NCI-H1092 (cell line): ENCODE measurements around the gene LMNTD1.
"Not testable (repeated sequence)": the region's sequence is repeated elsewhere in the genome, so short reads cannot be mapped to it uniquely, and the experiment has no call there.

Source experiments
- DNase-seq: peaks from one replicate; lab custom pipeline; 2025; lab: John Stamatoyannopoulos, UW

The LMNTD1 gene

DNA sequence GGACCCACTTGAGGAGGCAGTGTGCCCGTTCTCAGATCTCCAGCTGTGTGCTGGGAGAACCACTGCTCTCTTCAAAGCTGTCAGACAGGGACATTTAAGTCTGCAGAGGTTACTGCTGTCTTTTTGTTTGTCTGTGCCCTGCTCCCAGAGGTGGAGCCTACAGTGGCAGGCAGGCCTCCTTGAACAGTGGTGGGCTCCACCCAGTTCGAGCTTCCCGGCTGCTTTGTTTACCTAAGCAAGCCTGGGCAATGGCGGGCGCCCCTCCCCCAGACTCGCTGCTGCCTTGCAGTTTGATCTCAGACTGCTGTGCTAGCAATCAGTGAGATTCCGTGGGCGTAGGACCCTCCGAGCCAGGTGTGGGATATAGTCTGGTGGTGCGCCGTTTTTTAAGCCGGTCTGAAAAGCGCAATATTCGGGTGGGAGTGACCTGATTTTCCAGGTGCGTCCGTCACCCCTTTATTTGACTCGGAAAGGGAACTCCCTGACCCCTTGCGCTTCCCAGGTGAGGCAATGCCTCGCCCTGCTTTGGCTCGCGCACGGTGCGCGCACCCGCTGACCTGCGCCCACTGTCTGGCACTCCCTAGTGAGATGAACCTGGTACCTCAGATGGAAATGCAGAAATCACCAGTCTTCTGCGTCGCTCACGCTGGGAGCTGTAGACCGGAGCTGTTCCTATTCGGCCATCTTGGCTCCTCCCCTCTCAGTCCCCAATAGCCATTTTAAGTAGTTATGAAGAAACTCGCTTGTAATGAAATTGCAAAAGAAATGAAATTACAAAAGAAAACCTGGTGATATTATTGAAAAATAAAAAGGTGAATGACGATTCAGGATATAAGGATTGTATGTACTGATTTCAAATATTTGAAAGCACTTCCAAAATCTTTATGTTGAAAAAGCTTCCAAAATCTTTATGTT, 63.9 kb downstream of the LMNTD1 start:
- DNase-seq: not testable (repeated sequence)

GRCh38 chr12:25482625-25483024, 70.5 kb downstream of the LMNTD1 start:
- DNase-seq: no peak

DNA sequence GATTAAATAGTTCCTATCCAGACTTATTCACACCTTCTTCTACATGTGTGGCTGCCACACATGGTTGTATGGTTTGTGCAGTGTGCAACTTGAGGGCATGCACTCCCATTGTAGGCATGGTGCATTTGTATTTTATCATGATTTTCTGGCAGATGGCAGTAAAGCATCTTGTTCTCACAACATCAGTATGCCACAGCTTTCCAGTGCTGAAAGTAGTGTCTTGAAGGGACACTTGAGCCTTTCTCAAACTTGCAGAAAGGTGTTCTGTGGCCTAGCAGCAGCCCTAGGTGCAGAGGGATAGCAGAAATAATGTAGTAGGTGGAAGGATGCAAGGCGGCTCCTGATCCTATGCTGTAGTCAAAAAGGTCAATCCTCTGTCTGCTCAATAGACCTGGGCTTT, 72.9 kb downstream of the LMNTD1 start:
- no peak for DNase-seq

- no peak for DNase-seq
Observed at GRCh38 chr12:25477217-25477616, 75.9 kb downstream of the LMNTD1 start.

GRCh38 chr12:25472453-25472852, 80.6 kb downstream of the LMNTD1 start:
- DNase-seq: no peak

GRCh38 chr12:25469861-25470260, 83.2 kb downstream of the LMNTD1 start:
- DNase-seq: no peak

DNA sequence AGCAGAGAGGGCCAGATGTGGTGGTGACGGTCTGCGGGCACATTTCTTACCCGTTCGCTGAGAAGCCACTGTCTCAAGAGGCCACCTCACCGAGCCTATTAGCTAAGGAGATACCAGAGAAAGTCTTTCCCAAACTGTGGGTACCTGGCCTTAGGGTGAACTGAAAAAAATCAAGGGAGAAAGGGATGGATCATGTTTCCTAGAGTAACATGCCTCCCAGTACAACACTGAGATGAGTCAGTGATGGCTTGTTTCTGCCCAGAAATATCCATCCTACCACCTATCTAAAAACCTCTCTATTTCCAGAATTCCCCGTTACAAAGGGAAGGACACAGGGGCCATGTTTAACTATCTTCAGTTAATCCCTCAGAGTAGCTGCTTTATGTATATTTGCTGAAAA, 83.7 kb downstream of the LMNTD1 start:
- DNase-seq: no peak

DNA sequence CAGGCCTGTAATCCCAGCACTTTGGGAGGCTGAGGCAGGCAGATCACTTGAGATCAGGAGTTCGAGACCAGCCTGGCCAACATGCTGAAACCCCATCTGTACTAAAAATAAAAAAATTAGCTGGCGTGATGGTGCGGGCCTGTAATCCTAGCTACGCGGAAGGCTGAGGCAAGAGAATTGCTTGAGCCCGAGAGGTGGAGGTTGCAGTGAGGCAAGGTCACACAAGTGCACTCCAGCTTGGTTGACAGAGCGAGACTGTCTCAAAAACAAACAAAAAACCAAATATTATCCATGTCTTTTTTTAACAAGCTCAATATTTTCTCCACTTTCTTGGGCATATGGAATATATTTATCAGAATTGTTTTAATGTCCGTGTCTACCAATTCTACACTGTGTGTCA, 89.6 kb downstream of the LMNTD1 start:
- DNase-seq: no peak

DNA sequence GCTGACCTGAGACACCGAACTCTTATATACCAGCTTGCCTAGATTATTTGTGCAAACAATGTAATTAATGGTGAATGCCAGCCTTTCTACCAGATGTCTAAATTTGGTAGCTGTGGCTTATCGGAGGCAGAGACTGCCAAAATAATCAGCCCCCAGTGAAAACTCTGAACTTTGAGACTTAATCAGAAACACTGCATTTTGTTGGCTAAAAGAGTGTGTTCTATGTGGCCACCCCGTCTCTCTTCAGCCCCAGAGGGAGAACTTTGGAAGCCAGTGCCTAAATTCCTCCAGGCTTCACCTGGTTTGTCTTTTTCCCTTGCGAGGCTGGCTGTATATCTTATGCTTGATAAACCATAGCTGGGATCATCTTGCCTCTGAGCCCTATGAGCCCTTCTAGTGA, 90.1 kb downstream of the LMNTD1 start:
- DNase-seq: no peak

DNA sequence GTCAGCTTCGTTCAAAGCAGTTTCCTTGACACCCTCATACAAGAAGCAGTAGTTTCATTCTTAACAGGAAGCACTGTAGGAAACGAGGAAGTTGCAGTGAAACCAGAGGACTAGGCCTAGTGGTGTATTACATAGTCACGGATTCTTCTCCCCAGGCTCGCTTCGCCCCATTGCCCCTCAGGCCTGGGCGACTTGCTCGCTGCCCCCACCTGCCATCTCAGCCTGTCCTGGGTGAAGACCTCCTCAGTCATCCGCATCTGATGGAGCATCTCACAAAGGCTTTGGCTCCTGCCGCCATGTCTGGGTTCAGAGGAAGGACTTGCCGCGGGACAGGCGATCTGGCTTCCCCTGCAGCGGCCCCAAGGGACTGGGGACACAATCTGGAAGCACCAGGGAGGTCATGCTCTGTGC, 93.5 kb downstream of the LMNTD1 start:
- no peak for DNase-seq

DNA sequence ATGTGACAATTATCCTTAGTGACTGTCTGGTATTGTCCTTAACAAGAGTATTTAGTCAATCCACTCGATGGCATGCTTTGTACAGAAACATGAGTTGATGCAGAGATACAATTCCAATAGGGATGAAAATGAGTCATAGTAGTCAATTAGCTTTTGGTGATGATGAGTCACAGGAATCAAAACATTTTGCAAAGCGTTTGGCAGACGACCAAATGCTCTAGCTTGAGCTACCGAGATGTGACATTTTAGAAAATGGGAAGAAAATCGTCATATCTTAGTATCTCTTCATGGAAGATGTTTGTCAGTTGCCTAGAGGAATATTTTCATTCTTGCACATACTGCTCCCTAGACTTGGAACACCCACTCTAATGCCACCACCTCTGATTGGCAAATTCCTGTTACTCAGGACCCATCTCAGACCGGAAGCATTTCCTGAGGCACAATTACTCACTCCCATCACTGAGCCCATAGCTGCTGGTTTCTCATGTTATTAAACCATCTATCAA, 95.0 kb downstream of the LMNTD1 start:
- DNase-seq: no peak

GRCh38 chr12:25456474-25456873, 96.6 kb downstream of the LMNTD1 start:
- no peak for DNase-seq

DNA sequence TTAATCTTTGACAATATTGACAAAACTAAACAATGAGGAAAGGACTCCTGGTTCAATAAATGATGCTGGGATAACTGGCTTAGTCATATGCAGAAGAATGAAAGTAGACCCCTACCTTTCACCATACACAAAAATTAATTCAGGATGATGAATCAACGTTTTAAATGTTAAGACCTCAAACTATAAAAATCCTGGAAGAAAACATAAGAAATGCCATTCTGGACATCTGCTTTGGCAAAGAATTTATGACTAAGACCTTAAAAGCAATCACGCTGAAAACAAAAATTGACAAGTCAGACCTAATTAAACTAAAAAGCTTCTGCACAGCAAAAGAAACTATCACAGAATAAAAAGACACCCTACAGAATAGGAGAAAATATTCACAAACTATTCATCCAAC, 97.4 kb downstream of the LMNTD1 start:
- DNase-seq: no peak

DNA sequence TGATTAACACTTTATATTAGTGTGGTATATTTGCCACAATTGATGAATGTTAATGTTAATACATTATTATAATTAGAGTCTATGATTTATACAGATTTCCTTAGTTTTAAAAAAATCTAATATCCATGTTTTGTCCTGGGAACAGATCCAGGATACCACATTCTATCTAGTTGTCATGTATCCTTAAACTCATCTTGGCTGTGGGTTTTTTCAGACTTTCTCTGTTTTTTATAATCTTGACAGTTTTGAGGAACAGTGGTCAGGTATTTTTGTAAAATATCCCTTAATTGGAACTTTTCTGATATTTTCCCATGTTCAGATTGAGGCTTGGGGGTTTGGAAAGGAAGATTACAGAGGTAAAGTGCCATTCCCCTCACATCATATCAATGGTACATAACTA, 104.1 kb downstream of the LMNTD1 start:
- no peak for DNase-seq

- DNase-seq: no peak
Observed at GRCh38 chr12:25447046-25447445, 106.0 kb downstream of the LMNTD1 start.

DNA sequence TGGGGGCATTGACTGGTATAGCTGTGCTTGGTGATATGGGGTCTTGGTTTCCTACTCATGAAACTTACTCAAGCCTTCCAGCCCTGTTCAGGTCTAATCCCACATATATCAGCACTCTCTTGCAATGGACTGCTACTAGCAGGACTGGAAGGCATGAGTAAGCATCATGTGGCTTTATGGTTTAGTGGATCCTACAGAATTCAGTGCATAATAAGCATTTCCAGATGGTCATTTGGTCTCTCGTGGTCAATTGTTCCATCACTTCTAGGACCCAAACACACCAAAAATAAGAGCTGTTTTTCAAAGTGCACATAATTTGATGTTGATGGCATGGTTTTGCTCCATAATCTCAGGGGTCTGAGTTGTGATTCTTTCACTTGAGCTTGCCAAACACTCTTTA, 114.4 kb downstream of the LMNTD1 start:
- no peak for DNase-seq

GRCh38 chr12:25436206-25437030, 116.7 kb downstream of the LMNTD1 start:
- peak; percentile 2 for DNase-seq

- DNase-seq: no peak
Observed at GRCh38 chr12:25435431-25435830, 117.7 kb downstream of the LMNTD1 start.

DNA sequence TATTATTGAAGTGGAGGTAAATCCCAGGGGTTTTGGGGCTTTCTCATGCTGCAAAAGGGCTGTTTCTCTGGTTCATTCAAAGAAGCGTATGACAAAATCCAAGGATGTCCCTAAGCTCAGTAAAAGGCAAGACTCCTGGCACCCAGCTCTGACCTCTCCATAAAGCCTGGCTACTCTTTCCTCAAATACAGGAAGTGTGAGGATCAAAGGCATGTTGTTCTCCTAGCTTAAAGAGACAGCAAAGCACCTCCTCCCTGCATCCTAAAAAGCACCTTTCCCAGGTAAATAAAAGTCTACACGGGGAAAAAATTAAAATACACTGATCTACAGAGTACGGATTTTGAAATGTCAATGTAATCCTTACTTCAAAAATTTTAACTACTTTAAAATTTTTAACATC, 118.6 kb downstream of the LMNTD1 start:
- no peak for DNase-seq

- no peak for DNase-seq
Observed at GRCh38 chr12:25433581-25434325, 119.3 kb downstream of the LMNTD1 start.

GRCh38 chr12:25433024-25433423, 120.1 kb downstream of the LMNTD1 start:
- DNase-seq: no peak
